Transverse colon (tissue), 4 donors: ENCODE results near the gene SPAG17.

Source experiments
- EP300 ChIP-seq: sonication (generic); formaldehyde crosslinking; IDR thresholded peaks from one replicate; pipeline ENCODE4 v1.6.1; 2017; ENCODE audit warnings: antibody characterized with exemption, low read depth
- POLR2A ChIP-seq: fragments of 450-650 bp; IDR thresholded peaks from one replicate; pipeline ENCODE4 v1.6.1; 2016; ENCODE audit warnings: antibody characterized with exemption, mild to moderate bottlenecking, moderate library complexity
- POLR2AphosphoS5 ChIP-seq, 3 donors: sonication (generic); formaldehyde crosslinking; IDR thresholded peaks; one replicate each; pipeline ENCODE4 v1.6.1; 2016; ENCODE audit warnings: antibody characterized with exemption in 3 of 3
- TF ChIP-seq, protein P1 (sequence below), 5 experiments: fragments of 200-600 bp in 3 of 5; fragments of 450-650 bp in 2 of 5; sonication (generic) in 3 of 5; IDR thresholded peaks; 1 replicate in 2 of 5; 2 replicates in 3 of 5; pipeline ENCODE4 v1.5.1; 2016 to 2017; ENCODE audit warnings: antibody characterized with exemption in 5 of 5, inconsistent platforms in 3 of 5, mild to moderate bottlenecking in 2 of 5, moderate library complexity in 1 of 5

- TF ChIP-seq, protein P1, sequence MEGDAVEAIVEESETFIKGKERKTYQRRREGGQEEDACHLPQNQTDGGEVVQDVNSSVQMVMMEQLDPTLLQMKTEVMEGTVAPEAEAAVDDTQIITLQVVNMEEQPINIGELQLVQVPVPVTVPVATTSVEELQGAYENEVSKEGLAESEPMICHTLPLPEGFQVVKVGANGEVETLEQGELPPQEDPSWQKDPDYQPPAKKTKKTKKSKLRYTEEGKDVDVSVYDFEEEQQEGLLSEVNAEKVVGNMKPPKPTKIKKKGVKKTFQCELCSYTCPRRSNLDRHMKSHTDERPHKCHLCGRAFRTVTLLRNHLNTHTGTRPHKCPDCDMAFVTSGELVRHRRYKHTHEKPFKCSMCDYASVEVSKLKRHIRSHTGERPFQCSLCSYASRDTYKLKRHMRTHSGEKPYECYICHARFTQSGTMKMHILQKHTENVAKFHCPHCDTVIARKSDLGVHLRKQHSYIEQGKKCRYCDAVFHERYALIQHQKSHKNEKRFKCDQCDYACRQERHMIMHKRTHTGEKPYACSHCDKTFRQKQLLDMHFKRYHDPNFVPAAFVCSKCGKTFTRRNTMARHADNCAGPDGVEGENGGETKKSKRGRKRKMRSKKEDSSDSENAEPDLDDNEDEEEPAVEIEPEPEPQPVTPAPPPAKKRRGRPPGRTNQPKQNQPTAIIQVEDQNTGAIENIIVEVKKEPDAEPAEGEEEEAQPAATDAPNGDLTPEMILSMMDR (IDR thresholded peaks at IDR 0.05): no peak
- TF ChIP-seq EP300: no peak
- no peak for TF ChIP-seq POLR2A
- TF ChIP-seq POLR2AphosphoS5 (IDR thresholded peaks at IDR 0.05): no peak
Measured at GRCh38 chr1:118210723-118211110, 25.7 kb upstream of the SPAG17 start.
